ENCODE results near the gene NPTX1. TPM values are rescaled to one million over a fixed set of nuclear protein-coding genes. Genes with fewer than 3 reads are reported as not detected.

NPTX1 gene
- total RNA-seq, 1 donor from 2014 or later: not detected

- H3K27me3 Mint-ChIP-seq: peaks cover 12% of the 10 kb centered on the region
- TF ChIP-seq, protein P1, sequence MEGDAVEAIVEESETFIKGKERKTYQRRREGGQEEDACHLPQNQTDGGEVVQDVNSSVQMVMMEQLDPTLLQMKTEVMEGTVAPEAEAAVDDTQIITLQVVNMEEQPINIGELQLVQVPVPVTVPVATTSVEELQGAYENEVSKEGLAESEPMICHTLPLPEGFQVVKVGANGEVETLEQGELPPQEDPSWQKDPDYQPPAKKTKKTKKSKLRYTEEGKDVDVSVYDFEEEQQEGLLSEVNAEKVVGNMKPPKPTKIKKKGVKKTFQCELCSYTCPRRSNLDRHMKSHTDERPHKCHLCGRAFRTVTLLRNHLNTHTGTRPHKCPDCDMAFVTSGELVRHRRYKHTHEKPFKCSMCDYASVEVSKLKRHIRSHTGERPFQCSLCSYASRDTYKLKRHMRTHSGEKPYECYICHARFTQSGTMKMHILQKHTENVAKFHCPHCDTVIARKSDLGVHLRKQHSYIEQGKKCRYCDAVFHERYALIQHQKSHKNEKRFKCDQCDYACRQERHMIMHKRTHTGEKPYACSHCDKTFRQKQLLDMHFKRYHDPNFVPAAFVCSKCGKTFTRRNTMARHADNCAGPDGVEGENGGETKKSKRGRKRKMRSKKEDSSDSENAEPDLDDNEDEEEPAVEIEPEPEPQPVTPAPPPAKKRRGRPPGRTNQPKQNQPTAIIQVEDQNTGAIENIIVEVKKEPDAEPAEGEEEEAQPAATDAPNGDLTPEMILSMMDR (IDR thresholded peaks at IDR 0.05; ENCODE audit: unreplicated experiment): no peak
- no peaks in the 10 kb centered on the region for H3K36me3 Mint-ChIP-seq (ENCODE audit: insufficient read depth)
These were observed 42.8 kb upstream of the NPTX1 start for GRCh38 chr17:80519091-80519781.

DNA sequence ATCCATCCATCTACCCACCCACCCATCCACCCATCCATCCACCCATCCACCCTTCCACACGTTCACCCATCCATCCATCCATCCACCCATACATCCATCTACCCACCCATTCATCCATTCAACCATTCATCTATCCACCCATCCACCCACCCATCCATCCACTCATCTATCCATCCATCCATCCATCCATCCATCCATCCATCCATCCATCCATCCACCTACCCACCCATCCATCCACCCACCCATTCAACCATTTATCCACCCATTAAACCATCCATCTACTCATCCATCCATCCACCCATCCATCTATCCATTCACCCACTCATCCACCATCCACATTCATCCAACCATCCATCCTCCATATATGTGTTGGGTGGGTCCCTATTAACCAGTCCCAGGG, 42.0 kb upstream of the NPTX1 start:
- H3K4me1 Mint-ChIP-seq (ENCODE audit: low read depth): no peaks in the 10 kb centered on the region
- no peaks in the 10 kb centered on the region for H3K36me3 Mint-ChIP-seq (ENCODE audit: insufficient read depth)
- H3K27me3 Mint-ChIP-seq: peaks cover 13% of the 10 kb centered on the region
- DNase-seq (ENCODE audit: low spot score, unreplicated experiment): no peak
- TF ChIP-seq, protein P1 (IDR thresholded peaks at IDR 0.05; ENCODE audit: unreplicated experiment): no peak
- no peak overlapping the region for H3K27ac Mint-ChIP-seq
- H3K4me3 Mint-ChIP-seq (ENCODE audit: low read depth): no peak overlapping the region
- no peaks in the 10 kb centered on the region for H3K9me3 Mint-ChIP-seq (ENCODE audit: low read depth)

More at GRCh38 chr17:80519091-80519781, 42.8 kb upstream of the NPTX1 start:
- no peak overlapping the region for H3K4me3 Mint-ChIP-seq (ENCODE audit: low read depth)
- no peaks in the 10 kb centered on the region for H3K4me1 Mint-ChIP-seq (ENCODE audit: low read depth)
- no peak overlapping the region for H3K27ac Mint-ChIP-seq
- H3K9me3 Mint-ChIP-seq (ENCODE audit: low read depth): no peaks in the 10 kb centered on the region
- DNase-seq (ENCODE audit: low spot score, unreplicated experiment): no peak

GRCh38 chr17:80517641-80518040, 41.2 kb upstream of the NPTX1 start:
- H3K4me1 Mint-ChIP-seq (ENCODE audit: low read depth): no peaks in the 10 kb centered on the region
- H3K9me3 Mint-ChIP-seq (ENCODE audit: low read depth): no peaks in the 10 kb centered on the region
- TF ChIP-seq, protein P1 (IDR thresholded peaks at IDR 0.05; ENCODE audit: unreplicated experiment): no peak

DNA sequence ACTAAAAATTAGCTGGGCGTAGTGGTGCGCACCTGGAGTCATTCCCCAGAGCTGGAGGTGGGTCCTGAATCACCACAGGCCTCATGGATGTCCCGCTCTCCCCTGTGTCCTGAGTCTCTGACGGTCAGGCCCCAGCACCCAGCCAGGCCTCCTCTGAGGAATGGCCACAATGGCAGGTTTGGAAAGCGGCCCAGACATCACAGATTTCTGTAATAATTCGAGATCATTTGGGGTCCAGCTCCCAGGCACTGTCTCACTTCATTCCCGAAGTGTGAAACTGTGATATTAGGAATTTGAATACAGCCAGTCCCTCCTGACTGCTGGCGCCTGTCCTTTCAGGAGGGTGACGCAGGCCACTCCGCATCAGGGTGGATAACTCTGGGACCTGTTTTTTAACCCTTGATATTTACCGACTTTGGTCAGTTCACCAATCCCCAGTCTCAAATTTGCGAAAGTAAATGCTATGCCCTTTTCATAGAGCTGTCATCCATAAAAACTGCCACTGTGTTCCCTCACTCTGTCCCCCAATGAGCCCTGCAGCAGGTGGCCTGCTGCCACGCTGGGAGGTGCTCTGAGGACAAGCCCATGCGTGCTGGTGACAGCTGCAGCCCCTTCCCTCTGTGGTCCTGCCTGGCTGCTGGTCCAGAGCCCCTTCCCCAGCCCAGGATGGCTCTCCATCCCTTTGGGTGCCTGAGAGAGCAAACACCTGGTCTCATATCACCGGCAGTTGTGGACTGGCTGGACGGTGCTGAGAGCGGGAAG, 39.9 kb upstream of the NPTX1 start:
- no peaks in the 10 kb centered on the region for H3K36me3 Mint-ChIP-seq (ENCODE audit: insufficient read depth)
- H3K9me3 Mint-ChIP-seq (ENCODE audit: low read depth): no peaks in the 10 kb centered on the region
- no peaks in the 10 kb centered on the region for H3K4me1 Mint-ChIP-seq (ENCODE audit: low read depth)
- H3K27ac Mint-ChIP-seq: no peak overlapping the region
- H3K4me3 Mint-ChIP-seq (ENCODE audit: low read depth): no peak overlapping the region
- TF ChIP-seq, protein P1 (IDR thresholded peaks at IDR 0.05; ENCODE audit: unreplicated experiment): no peak
- peaks cover 15% of the 10 kb centered on the region for H3K27me3 Mint-ChIP-seq
- no peak for DNase-seq (ENCODE audit: low spot score, unreplicated experiment)

More at GRCh38 chr17:80517641-80518040, 41.2 kb upstream of the NPTX1 start:
- peaks cover 15% of the 10 kb centered on the region for H3K27me3 Mint-ChIP-seq
- no peak overlapping the region for H3K4me3 Mint-ChIP-seq (ENCODE audit: low read depth)
- no peak overlapping the region for H3K27ac Mint-ChIP-seq
- no peaks in the 10 kb centered on the region for H3K36me3 Mint-ChIP-seq (ENCODE audit: insufficient read depth)
- DNase-seq (ENCODE audit: low spot score, unreplicated experiment): no peak

GRCh38 chr17:80513892-80514291, 37.5 kb upstream of the NPTX1 start:
- H3K27me3 Mint-ChIP-seq: peaks cover 13% of the 10 kb centered on the region
- H3K27ac Mint-ChIP-seq: no peak overlapping the region
- TF ChIP-seq, protein P1 (IDR thresholded peaks at IDR 0.05; ENCODE audit: unreplicated experiment): no peak
- no peaks in the 10 kb centered on the region for H3K4me1 Mint-ChIP-seq (ENCODE audit: low read depth)
- H3K9me3 Mint-ChIP-seq (ENCODE audit: low read depth): no peaks in the 10 kb centered on the region
- H3K4me3 Mint-ChIP-seq (ENCODE audit: low read depth): no peak overlapping the region
- no peaks in the 10 kb centered on the region for H3K36me3 Mint-ChIP-seq (ENCODE audit: insufficient read depth)
- no peak for DNase-seq (ENCODE audit: low spot score, unreplicated experiment)

Measured in progenitor cell of endocrine pancreas (in vitro differentiated cells).